Activated T-cell treated with anti-CD3 and anti-CD28 coated beads, Interleukin-2, amount 50 U/mL, for 4 hours (primary cell): Measurements from ENCODE around the gene SUFU. TPM values are rescaled to one million over a fixed set of nuclear protein-coding genes. Genes with fewer than 3 reads are reported as not detected.
A peak's percentile ranks its signal among the peaks of the same experiment; 100 is the strongest.

Experiments used
- ATAC-seq, 2 donors: fragments of 200-7000 bp; cut with Tn5 transposase; one replicate each; pipeline ENCODE4 v1.10.0; 2021
- DNase-seq: peaks from one replicate; pipeline ENCODE4 v3.0.0-alpha.2; 2020
- H3K27me3 Mint-ChIP-seq: one replicate; pipeline ENCODE4 v1.8.0; 2021; ENCODE audit warnings: low read depth, mixed read lengths
- H3K36me3 Mint-ChIP-seq: one replicate; pipeline ENCODE4 v1.8.0; 2022; ENCODE audit warnings: mixed read lengths; ENCODE audit not compliant: insufficient read depth
- H3K4me1 Mint-ChIP-seq: one replicate; pipeline ENCODE4 v1.8.0; 2021; ENCODE audit warnings: low read depth, mixed read lengths
- H3K4me3 Mint-ChIP-seq: one replicate; pipeline ENCODE4 v1.8.0; 2021; ENCODE audit warnings: mild to moderate bottlenecking, moderate library complexity, mixed read lengths
- H3K9me3 Mint-ChIP-seq: one replicate; pipeline ENCODE4 v1.8.0; 2021; ENCODE audit warnings: mixed read lengths
- total RNA-seq, 3 donors: library from RNA; stranded (reverse); gene quantifications; one replicate each; pipeline ENCODE4 v1.2.1, GENCODE V29; 2021

The SUFU gene
- total RNA-seq, 3 donors from 2014 or later = 8.7 to 8.8 (median 8.8) TPM

DNA sequence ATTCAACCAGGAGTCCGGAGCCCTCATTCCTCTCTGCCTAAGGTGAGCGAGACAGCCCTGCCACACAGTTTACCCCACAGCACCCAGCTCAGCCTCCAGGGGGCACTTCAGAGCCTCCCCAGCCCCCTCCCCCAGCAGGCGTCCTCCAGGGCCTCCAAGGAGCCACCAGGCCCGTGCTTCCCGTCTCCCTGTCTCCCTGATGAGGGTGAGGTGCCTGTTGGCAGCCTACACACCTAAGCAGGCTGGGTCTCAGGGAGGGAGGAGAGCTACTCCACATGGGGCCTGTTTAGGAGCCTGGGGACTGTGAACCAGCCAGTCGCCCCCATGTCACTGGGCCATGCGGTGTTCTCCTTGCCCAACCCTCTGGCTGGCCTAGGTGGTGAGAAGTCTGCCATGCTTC, 111.6 kb downstream of the SUFU start:
- no peak for DNase-seq
- no peaks in the 10 kb centered on the region for H3K9me3 Mint-ChIP-seq
- H3K4me3 Mint-ChIP-seq = no peak overlapping the region
- peaks cover 8% of the 10 kb centered on the region for H3K36me3 Mint-ChIP-seq
- ATAC-seq = no peak
- peaks cover 30% of the 10 kb centered on the region for H3K4me1 Mint-ChIP-seq
- H3K27me3 Mint-ChIP-seq = no peaks in the 10 kb centered on the region

DNA sequence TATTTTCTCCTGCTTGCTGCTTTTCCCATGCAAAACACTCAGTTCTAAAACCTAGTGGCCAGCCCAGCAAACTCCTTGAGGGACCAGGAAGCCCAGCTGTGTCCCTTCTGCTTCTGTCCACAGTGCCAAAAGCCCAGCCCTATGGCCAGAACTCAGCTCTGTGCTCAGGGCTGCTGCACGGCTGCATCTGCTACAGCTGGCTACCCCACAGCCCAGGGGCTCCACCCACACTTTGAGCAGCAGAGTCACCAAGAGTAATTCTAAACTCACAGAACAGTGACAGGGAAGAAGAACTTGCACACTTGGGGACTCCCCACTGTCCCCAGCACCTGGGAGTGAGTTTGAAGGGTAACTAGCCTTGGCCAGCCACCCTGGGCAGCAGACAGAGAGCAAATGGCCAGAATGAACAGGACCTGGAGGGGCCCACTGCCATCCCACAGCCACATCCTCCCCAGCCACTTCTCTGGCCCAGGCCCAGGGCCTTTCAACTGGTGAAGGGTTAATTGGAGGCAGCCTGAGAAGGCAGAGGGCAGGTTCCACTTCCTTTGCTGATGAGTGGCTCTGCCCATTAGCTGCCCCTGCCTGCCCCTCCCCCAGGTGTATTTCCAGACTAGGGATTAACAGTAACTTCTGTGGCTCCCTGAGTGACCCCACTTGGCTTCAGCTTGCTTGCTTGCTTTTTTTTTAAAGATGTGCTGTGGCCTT, 112.4 kb downstream of the SUFU start:
- no peak for ATAC-seq
- peaks cover 8% of the 10 kb centered on the region for H3K36me3 Mint-ChIP-seq
- no peaks in the 10 kb centered on the region for H3K9me3 Mint-ChIP-seq

DNA sequence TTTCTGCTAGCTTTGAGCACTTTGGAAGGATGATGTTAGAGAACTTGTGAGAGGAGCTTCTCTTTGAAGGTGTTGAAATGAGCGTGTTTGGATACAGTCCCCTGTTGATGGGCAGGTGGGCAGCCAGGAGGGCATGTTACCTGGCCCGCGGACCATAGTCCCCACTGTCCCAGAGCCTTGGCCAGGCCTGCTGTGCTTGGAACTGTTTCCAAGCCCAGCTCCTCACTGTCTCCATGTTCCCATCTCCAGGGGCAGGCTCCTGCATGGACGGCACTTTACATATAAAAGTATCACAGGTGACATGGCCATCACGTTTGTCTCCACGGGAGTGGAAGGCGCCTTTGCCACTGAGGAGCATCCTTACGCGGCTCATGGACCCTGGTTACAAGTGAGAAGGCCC, 113.3 kb downstream of the SUFU start:
- Mint-ChIP-seq H3K9me3 (no peaks in the 10 kb centered on the region), H3K36me3 (peaks cover 8% of the 10 kb centered on the region), H3K4me1 (peaks cover 14% of the 10 kb centered on the region), H3K4me3 (no peak overlapping the region), H3K27me3 (no peaks in the 10 kb centered on the region)
- no peak for DNase-seq
- ATAC-seq = no peak

More for the DNA sequence above, 112.4 kb downstream of the SUFU start:
- Mint-ChIP-seq H3K4me3 (no peak overlapping the region), H3K27me3 (no peaks in the 10 kb centered on the region), H3K4me1 (peaks cover 22% of the 10 kb centered on the region)
- DNase-seq = no peak

DNA sequence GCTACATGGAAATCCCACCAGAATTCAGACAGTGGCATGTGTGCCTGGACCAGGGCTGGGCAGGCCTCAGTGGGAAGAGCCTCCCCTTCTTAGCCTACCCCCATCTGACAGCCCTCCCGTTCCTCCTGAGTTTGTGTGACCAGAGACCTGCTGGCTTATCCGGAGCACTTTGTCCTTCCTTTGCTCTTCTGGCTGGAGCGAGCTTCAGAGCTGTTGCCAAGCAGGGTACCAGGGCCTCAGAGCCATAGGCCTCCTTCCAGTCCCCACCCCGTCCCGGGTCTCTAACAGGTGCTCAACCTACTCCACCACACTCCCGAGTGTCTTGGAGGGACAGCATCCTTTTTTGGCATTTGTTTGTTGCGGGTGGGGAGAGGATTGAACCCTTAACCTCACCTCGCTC, 114.0 kb downstream of the SUFU start:
- Mint-ChIP-seq H3K4me1 (peaks cover 8% of the 10 kb centered on the region), H3K4me3 (no peak overlapping the region), H3K36me3 (peaks cover 8% of the 10 kb centered on the region), H3K9me3 (no peaks in the 10 kb centered on the region), H3K27me3 (no peaks in the 10 kb centered on the region)
- no peak for DNase-seq
- no peak for ATAC-seq

DNA sequence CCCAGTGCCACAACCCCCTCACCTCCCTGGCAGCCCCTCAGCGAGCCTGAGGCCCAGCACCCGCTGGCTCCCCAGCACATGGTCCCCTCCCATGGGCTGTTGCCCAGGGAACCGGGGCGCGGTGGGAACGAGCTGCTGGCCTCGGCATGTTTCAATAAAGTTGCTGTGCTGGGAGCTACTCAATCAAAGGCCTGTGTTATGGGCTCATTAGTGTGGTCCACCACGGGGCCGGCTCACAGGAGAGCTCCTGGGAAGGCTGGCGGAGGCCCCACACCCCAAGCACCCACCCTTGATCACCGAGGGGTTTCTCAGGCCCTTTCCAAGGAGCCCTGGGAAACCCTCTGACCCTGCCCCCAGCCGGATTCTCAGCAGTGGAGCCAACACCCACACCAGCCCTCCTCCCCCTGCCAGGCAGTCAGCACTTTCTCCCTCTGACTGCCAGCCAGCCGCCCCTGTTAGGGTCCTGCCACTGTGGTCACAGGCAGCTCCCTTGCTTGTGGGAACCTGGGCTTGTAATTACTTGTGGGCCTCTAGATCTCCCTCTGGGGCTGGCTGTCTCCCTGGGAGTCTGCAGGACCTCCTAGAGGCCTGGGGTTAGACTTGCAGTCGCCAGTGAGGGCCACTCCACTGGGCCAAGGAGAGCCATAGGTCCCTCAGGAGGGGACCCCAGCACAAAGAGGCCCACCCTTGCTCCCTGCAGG, 115.7 kb downstream of the SUFU start:
- Mint-ChIP-seq H3K36me3 (peaks cover 10% of the 10 kb centered on the region), H3K4me1 (no peaks in the 10 kb centered on the region), H3K27me3 (no peaks in the 10 kb centered on the region), H3K4me3 (no peak overlapping the region), H3K9me3 (no peaks in the 10 kb centered on the region)
- DNase-seq (no peak), ATAC-seq (no peak)

DNA sequence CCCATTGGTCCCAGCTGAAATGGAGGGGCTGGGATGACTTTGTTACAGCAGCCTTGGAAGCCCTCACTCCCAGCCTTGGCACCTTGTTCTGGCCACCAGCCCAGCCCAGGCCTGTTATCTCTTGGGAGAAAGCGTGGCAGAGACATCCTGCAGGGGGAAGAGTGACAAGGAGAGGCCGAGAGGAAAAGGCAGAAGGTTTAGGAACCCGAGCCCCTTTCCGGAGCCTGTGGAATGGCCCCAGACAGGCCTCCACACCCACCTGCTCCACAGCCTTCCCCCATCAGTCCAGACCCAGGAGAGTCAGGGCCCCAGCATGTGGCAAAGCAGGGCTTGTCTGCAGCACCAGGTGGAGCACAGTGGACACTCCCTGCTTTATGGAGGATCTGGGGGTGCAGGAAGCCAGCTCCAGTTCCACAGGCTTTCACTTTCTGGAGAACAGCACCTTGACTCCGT, 116.4 kb downstream of the SUFU start:
- no peak for DNase-seq
- H3K4me3 Mint-ChIP-seq = no peak overlapping the region
- no peaks in the 10 kb centered on the region for H3K4me1 Mint-ChIP-seq
- ATAC-seq = no peak
- peaks cover 9% of the 10 kb centered on the region for H3K36me3 Mint-ChIP-seq
- no peaks in the 10 kb centered on the region for H3K9me3 Mint-ChIP-seq
- H3K27me3 Mint-ChIP-seq = no peaks in the 10 kb centered on the region

DNA sequence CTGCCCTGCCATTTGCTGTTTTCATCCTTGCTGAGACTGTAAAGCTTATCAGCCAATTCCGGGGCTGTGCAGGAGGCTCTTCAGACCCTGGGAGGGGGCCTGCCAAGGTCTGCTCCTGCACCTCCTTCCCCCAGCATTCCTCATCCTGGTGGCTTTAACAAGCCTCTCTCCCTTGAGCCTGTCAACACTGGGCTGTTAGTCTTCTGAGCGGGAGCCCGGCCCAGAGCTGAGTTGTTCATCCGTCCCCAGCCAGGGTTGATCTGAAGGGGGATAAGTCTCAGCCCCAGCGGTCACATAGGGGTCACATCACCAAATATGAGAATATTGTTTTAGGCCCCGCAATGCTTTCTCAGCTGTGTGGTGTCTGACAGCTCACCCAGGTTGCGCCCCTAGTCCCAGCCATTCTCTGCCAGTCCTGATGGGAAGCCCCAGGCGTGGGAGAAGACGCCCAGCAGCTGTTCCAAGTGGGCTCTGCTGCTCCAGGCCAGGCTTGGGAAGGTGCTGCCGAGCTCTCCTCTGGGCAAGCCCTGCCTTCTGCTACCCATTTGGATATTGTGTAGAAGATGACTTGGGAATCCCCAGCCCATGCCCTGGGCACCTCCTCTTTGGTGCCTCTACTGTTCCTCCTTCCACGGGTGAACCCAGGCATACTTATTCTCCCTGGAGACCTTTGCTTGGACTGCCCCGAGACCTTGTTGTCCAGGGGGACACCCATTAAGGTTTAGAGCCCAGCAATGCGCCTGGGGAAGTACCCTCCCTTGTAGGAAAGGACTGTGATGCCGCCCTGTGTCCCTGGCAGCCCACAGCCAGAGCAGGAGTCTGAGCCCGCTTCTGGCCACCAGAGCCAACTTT, 117.0 kb downstream of the SUFU start:
- no peaks in the 10 kb centered on the region for H3K9me3 Mint-ChIP-seq
- DNase-seq = no peak
- ATAC-seq = no peak
- H3K36me3 Mint-ChIP-seq = peaks cover 9% of the 10 kb centered on the region
- peak overlapping the region; percentile 17 for H3K4me3 Mint-ChIP-seq
- H3K27me3 Mint-ChIP-seq = no peaks in the 10 kb centered on the region
- no peaks in the 10 kb centered on the region for H3K4me1 Mint-ChIP-seq

DNA sequence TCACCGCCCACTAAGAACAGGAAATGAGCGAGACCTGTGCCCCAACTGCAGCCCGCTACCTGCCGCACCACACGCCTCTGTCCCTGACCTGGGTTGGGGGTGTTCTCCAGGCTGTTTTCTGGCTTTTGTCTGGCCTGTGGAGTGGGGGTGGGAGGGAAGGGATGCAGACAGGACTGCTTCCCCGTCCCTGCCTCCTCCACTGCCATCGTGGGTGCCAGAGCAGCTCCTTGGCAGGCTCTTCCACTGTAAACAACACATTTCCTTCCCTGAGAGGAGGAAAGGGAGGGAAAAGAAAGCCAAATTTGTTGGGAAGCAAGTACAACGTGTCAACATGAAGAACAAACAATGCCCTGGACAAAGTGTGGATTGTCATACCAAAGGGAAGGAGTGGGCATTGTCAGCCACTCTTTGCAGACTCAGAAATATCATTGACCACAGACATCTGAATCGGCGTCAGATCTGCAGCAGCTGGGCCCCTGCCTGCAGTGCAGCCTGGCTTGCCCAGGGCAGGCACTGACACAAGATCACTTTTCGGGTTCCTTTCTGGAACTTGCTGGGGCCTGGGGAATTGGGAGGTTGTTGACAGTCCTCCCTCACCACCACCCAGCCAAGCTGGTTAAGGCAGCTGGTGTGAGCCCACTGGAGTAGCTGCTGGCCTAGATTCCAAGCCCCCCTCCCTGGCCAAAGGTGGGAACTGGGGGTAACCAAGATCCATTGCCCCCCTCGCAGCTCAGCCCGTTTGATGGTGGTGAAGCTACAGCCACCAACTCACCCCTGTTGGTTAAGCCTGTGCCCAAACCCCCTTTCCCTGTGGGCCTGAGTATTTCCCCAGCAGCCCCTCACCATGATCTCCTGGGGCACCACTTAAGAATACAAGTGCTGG, 117.9 kb downstream of the SUFU start:
- Mint-ChIP-seq H3K9me3 (no peaks in the 10 kb centered on the region), H3K4me1 (no peaks in the 10 kb centered on the region), H3K27me3 (no peaks in the 10 kb centered on the region), H3K4me3 (peak overlapping the region; percentile 17), H3K36me3 (peaks cover 9% of the 10 kb centered on the region)
- DNase-seq (no peak), ATAC-seq (peak in 1 of 2 donors; percentile 35)

DNA sequence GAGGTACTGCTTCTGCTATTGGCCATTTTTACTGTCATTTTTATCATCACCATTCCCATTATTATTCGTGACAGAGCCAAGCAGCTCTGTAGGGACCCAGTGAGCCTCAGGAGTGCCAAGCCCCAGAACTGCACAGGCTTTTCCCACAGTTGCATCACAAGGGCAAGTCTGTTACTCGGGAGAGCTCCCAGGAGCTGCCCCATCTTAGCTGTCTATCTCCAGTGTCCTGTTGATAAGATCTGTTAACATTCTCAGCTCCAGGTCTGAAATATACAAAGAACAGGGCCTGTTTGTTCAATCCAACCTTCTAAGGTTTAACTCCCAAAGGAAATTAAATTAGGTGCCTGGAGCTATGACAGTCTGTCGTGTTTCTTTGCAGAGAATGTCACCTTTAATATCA, 120.3 kb downstream of the SUFU start:
- Mint-ChIP-seq H3K27me3 (no peaks in the 10 kb centered on the region), H3K36me3 (peaks cover 5% of the 10 kb centered on the region), H3K9me3 (no peaks in the 10 kb centered on the region), H3K4me1 (no peaks in the 10 kb centered on the region), H3K4me3 (no peak overlapping the region)
- DNase-seq = no peak
- ATAC-seq = no peak

DNA sequence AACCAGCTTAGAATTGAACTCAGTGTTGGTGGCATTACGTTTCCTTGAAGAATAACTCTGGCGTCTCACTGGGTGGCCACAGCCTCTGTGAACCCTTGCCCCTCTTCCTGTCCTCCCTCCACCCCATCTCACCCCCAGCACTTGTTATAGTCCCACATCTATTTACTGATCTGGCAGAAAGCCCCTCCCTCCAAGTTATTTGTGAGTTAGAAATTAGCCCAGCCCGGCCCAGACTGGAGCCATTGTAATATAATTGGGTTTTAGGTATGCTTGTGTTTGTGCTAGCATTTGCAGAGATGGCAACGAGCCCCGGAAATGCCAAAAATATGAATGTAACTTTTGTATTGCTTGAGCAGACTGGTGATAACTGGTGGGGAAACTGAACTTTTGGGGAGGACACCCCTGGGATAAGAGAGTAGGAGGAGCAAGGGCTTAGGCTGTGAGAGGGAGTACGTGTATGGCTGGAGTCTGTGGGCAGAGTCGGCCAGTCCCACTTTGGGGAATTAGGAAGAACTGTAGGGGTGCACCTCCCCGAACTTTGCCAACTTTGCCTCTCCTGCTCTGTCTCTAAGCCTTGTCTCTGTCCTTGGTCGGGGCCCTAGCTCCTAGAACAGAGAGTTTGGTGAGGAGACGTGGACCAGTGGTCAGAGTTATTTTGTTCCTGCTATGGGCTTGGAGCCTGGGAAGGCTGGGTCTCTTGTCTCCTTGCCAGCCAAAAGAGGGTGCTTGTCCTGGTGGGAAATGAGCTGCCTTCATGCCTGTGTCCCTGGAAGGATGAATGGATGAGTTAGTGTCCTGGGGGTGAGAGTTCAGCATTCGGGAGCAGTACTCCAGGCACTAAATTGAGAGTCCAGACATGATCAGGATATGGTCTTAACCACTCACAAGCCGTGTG, 121.2 kb downstream of the SUFU start:
- Mint-ChIP-seq H3K4me3 (no peak overlapping the region), H3K36me3 (peaks cover 5% of the 10 kb centered on the region), H3K27me3 (no peaks in the 10 kb centered on the region), H3K9me3 (no peaks in the 10 kb centered on the region), H3K4me1 (no peaks in the 10 kb centered on the region)
- DNase-seq (no peak), ATAC-seq (no peak)

DNA sequence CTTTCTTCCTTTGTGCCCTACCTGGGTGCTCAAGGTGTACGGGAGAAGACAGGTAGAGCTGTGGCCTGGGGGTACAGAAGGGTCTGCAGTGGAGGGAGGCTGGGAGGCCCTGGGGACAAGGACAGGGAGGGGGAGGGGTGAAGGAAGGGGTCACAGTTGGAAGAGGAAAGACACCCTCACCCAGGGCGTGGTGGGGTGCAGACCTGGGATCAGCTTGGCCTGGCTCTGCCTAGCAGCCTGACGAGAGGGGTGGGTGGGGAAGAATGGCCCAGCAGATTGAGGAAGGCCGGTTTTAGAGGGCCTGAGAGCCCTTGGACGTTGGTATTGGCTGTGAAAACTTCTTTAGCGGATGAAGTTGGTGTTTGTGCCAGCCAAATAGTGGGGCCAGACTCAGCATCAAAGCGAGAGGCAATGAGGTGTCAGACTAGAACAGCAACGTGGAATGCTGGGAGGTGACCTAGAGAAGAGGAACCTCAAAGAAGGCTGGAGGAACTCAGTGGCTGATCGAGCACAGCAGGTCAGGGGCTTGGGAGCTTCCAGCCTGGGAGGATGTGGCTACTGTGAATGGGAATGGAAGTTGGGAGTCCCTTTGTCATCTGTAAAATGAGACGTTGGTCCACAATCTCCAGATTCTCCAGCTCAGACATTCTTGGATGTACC, 122.4 kb downstream of the SUFU start:
- no peaks in the 10 kb centered on the region for H3K27me3 Mint-ChIP-seq
- H3K4me1 Mint-ChIP-seq = no peaks in the 10 kb centered on the region
- ATAC-seq (no peak), DNase-seq (no peak)
- H3K36me3 Mint-ChIP-seq = peaks cover 5% of the 10 kb centered on the region
- no peak overlapping the region for H3K4me3 Mint-ChIP-seq
- no peaks in the 10 kb centered on the region for H3K9me3 Mint-ChIP-seq

DNA sequence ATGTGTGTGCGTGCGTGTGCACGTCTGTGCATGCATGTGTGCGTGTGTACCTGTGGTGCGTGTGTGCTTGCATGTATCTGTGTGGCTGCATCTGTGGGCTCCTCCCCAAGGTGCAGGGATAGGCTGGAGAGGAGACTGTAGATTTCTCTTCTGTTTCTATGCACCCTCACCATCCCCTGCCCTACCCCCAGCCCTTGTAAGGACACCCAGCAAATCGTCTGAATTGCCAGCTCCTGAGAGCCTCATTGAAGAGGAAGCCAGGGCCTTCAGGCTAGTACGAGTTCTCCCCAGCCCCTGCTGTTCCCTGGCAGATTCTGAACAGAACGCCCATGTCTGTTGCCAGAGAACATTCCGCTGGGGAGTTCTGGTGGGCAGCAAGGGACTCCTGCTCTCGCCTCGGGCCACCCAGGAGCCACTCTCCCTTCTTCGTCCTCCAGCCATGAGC, 123.5 kb downstream of the SUFU start:
- Mint-ChIP-seq H3K4me1 (peaks cover 2% of the 10 kb centered on the region), H3K9me3 (no peaks in the 10 kb centered on the region), H3K36me3 (peaks cover 5% of the 10 kb centered on the region)

More for the DNA sequence above, 123.5 kb downstream of the SUFU start:
- H3K4me3 Mint-ChIP-seq = no peak overlapping the region
- DNase-seq (no peak), ATAC-seq (no peak)
- no peaks in the 10 kb centered on the region for H3K27me3 Mint-ChIP-seq
